ENCODE measurements around the gene MOBP.

The MOBP gene

GRCh38 chr3:39497753-39498152 lies 30.3 kb downstream of the MOBP start:
- TF ChIP-seq, protein P1, sequence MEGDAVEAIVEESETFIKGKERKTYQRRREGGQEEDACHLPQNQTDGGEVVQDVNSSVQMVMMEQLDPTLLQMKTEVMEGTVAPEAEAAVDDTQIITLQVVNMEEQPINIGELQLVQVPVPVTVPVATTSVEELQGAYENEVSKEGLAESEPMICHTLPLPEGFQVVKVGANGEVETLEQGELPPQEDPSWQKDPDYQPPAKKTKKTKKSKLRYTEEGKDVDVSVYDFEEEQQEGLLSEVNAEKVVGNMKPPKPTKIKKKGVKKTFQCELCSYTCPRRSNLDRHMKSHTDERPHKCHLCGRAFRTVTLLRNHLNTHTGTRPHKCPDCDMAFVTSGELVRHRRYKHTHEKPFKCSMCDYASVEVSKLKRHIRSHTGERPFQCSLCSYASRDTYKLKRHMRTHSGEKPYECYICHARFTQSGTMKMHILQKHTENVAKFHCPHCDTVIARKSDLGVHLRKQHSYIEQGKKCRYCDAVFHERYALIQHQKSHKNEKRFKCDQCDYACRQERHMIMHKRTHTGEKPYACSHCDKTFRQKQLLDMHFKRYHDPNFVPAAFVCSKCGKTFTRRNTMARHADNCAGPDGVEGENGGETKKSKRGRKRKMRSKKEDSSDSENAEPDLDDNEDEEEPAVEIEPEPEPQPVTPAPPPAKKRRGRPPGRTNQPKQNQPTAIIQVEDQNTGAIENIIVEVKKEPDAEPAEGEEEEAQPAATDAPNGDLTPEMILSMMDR (IDR thresholded peaks at IDR 0.05; ENCODE audit: low read depth, low read length): no peak
- Histone ChIP-seq H3K27me3 (peaks cover 24% of the 10 kb centered on the region), H3K4me3 (ENCODE audit: low read depth, low read length) (no peak overlapping the region), H3K9me3 (no peaks in the 10 kb centered on the region), H3K36me3 (no peaks in the 10 kb centered on the region), H3K4me1 (no peaks in the 10 kb centered on the region)
- no peak for DNase-seq

- Histone ChIP-seq H3K4me3 (ENCODE audit: low read depth, low read length) (no peak overlapping the region), H3K36me3 (no peaks in the 10 kb centered on the region), H3K9me3 (no peaks in the 10 kb centered on the region), H3K27me3 (peaks cover 27% of the 10 kb centered on the region), H3K4me1 (no peaks in the 10 kb centered on the region)
- DNase-seq: no peak
- TF ChIP-seq, protein P1 (IDR thresholded peaks at IDR 0.05; ENCODE audit: low read depth, low read length): no peak
These were observed 32.3 kb downstream of the MOBP start for GRCh38 chr3:39499651-39500273.

- TF ChIP-seq, protein P1 (IDR thresholded peaks at IDR 0.05; ENCODE audit: low read depth, low read length): no peak
- Histone ChIP-seq H3K36me3 (no peaks in the 10 kb centered on the region), H3K27me3 (peaks cover 27% of the 10 kb centered on the region), H3K4me1 (no peaks in the 10 kb centered on the region), H3K4me3 (ENCODE audit: low read depth, low read length) (no peak overlapping the region), H3K9me3 (no peaks in the 10 kb centered on the region)
- DNase-seq: no peak
These were observed 33.6 kb downstream of the MOBP start for GRCh38 chr3:39501059-39501458.

DNA sequence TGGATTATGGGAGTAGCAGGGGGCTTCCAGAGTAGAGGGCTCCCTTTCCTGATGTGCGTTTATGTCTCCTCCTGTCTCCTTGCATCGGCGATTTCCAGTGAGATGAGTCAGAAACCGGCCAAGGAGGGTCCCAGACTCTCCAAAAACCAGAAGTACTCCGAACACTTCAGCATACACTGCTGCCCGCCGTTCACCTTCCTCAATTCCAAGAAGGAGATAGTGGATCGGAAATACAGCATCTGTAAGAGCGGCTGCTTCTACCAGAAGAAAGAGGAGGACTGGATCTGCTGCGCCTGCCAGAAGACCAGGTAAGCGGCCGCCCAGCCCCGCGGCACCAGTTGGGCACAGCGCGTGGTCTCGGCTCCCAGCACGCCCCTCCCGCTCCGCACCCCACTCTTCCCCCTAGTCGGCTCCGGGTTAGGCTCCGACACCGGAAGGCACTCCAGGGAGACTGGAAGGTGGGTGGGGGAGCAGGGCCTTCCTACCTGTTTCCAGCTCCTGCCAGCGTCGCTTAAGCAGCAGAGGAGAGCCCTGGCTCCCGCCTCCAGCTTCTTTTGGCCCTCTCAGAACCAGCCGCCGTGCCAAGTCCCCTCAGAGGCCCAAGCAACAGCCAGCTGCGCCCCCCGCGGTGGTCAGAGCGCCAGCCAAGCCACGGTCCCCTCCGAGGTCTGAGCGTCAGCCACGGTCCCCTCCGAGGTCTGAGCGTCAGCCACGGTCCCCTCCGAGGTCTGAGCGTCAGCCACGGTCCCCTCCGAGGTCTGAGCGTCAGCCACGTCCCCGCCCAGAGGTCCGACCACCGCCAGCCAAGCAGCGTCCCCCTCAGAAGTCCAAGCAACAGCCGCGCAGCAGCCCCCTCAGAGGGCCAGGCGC lies 34.7 kb downstream of the MOBP start:
- H3K4me3 ChIP-seq (ENCODE audit: low read depth, low read length): peak overlapping the region; percentile 38
- TF ChIP-seq, protein P1 (IDR thresholded peaks at IDR 0.05; ENCODE audit: low read depth, low read length): no peak
- DNase-seq: peak; percentile 25
- H3K36me3 ChIP-seq: no peaks in the 10 kb centered on the region
- H3K27me3 ChIP-seq: peaks cover 27% of the 10 kb centered on the region
- H3K9me3 ChIP-seq: no peaks in the 10 kb centered on the region
- H3K4me1 ChIP-seq: no peaks in the 10 kb centered on the region

GRCh38 chr3:39502838-39503145 lies 35.3 kb downstream of the MOBP start:
- Histone ChIP-seq H3K36me3 (no peaks in the 10 kb centered on the region), H3K4me3 (ENCODE audit: low read depth, low read length) (no peak overlapping the region), H3K4me1 (no peaks in the 10 kb centered on the region), H3K27me3 (peaks cover 27% of the 10 kb centered on the region), H3K9me3 (no peaks in the 10 kb centered on the region)
- TF ChIP-seq, protein P1 (IDR thresholded peaks at IDR 0.05; ENCODE audit: low read depth, low read length): no peak
- DNase-seq: no peak

Data from BE2C (cell line).